Nephron (organoid): Measurements from ENCODE around the gene PLA2G2A.
"Not testable (repeated sequence)": the region's sequence is repeated elsewhere in the genome, so short reads cannot be mapped to it uniquely, and the experiment has no call there.

Experiments
- H3K27ac Mint-ChIP-seq, 3 experiments: 2 replicates each; pipeline ENCODE4 v1.8.0; 2020; ENCODE audit warnings: mixed read lengths in 3 of 3, mild to moderate bottlenecking in 2 of 3, moderate library complexity in 1 of 3
- H3K27me3 Mint-ChIP-seq: 2 replicates; pipeline ENCODE4 v1.8.0; 2021; ENCODE audit warnings: low read depth, mild to moderate bottlenecking, moderate library complexity, mixed read lengths
- H3K36me3 Mint-ChIP-seq: 2 replicates; pipeline ENCODE4 v1.8.0; 2020; ENCODE audit warnings: low read depth, mixed read lengths
- H3K4me1 Mint-ChIP-seq: 2 replicates; pipeline ENCODE4 v1.8.0; 2020; ENCODE audit warnings: mixed read lengths
- H3K4me3 Mint-ChIP-seq, 3 experiments: 2 replicates each; pipeline ENCODE4 v1.8.0; 2020; ENCODE audit warnings: mild to moderate bottlenecking in 3 of 3, mixed read lengths in 3 of 3, moderate library complexity in 2 of 3
- H3K9me3 Mint-ChIP-seq: 2 replicates; pipeline ENCODE4 v1.8.0; 2020; ENCODE audit warnings: mixed read lengths
- TF ChIP-seq, protein P1 (sequence below), 3 experiments: fragments of 200-600 bp; sonication (generic); IDR thresholded peaks; one replicate each; pipeline ENCODE4 v1.5.0; 2021; ENCODE audit warnings: antibody characterized with exemption in 3 of 3; ENCODE audit not compliant: unreplicated experiment in 3 of 3

The PLA2G2A gene

DNA sequence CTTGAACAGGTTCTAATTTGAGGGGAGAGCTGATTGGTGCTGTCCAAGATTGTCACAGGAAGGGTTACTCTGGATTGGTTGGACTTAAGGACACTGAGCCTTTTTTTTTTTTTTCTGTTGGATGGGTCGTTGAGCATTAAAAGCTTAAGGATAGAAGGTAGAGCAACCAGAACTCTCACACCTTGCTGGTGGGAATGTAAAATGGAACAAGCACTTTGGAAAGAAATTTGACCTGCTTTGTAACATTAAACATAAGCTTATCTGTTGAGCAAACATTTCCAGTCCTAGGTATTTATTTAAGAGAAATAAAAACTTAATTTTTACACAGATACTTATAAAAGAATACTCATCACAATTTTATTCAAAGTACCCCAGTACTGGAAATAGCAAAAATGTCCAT, 29.8 kb upstream of the PLA2G2A start:
- no peak overlapping the region for H3K27ac Mint-ChIP-seq
- TF ChIP-seq, protein P1, sequence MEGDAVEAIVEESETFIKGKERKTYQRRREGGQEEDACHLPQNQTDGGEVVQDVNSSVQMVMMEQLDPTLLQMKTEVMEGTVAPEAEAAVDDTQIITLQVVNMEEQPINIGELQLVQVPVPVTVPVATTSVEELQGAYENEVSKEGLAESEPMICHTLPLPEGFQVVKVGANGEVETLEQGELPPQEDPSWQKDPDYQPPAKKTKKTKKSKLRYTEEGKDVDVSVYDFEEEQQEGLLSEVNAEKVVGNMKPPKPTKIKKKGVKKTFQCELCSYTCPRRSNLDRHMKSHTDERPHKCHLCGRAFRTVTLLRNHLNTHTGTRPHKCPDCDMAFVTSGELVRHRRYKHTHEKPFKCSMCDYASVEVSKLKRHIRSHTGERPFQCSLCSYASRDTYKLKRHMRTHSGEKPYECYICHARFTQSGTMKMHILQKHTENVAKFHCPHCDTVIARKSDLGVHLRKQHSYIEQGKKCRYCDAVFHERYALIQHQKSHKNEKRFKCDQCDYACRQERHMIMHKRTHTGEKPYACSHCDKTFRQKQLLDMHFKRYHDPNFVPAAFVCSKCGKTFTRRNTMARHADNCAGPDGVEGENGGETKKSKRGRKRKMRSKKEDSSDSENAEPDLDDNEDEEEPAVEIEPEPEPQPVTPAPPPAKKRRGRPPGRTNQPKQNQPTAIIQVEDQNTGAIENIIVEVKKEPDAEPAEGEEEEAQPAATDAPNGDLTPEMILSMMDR (IDR thresholded peaks at IDR 0.05; ENCODE audit: unreplicated experiment in 3 of 3): no peak
- H3K4me1 Mint-ChIP-seq: no peaks in the 10 kb centered on the region
- no peak overlapping the region for H3K4me3 Mint-ChIP-seq
- H3K36me3 Mint-ChIP-seq: no peaks in the 10 kb centered on the region
- H3K9me3 Mint-ChIP-seq: peaks cover 15% of the 10 kb centered on the region
- H3K27me3 Mint-ChIP-seq: peaks cover 13% of the 10 kb centered on the region

DNA sequence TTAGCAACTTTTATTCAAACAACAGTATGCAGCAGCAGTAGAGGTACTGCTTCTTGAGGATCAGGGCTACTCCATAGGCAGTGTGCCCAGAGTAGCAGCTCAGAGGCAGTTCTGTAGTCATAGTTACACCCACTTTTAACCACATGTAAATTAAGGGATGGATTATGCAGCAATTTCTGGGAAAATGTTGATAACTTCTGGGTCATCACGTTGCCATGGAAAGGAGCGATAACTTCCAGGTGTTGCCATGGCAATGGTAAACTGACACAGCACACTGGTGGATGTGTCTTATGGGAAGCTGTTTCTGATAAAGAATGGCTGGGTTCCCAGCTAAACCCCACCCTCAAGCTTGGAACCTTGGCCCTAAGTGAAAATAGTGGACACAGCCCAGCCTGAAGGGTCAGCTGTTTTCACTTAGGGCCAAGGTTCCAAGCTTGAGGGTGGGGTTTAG, 29.0 kb upstream of the PLA2G2A start:
- Mint-ChIP-seq H3K27ac (no peak overlapping the region), H3K4me3 (no peak overlapping the region), H3K27me3 (peaks cover 13% of the 10 kb centered on the region), H3K36me3 (no peaks in the 10 kb centered on the region), H3K4me1 (no peaks in the 10 kb centered on the region), H3K9me3 (peaks cover 18% of the 10 kb centered on the region)
- TF ChIP-seq, protein P1 (IDR thresholded peaks at IDR 0.05; ENCODE audit: unreplicated experiment in 3 of 3): no peak

DNA sequence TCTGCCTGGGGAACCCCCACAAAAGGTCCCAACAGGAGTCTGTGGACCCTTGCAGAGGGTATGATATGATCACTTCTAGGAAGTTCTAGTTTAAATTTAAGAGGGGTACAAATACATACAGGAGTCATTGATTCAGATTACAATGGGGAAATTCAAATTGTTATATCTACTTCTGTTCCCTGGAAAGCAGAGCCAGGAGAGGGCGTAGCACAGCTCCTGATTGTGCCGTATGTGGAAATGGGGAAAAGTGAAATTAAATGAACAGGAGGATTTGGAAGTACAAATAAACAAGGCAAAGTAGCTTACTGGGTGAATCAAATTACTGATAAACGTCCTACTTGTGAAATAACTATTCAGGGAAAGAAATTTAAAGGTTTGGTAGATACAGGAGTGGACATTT, 19.4 kb upstream of the PLA2G2A start:
- H3K9me3 Mint-ChIP-seq, H3K4me3 Mint-ChIP-seq, H3K36me3 Mint-ChIP-seq: not testable (repeated sequence)

DNA sequence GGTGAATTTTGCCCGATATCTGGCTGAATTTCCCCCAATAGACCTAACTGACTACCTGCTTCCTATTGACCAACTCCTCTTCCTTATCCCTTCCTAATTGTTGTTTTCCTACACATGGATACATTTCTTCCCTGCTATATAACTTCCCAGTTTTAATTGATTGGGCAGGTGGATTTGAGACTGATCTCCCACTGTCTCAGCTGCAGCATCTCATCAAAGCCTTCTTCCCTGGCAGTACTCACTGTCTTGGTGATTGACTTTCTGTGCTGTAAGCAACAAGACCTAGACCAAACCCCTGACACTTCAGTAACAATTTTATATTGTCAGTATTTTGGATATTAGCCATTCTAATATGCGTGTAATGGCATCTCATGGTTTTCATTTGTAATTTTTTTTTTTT, 11.3 kb upstream of the PLA2G2A start:
- Mint-ChIP-seq H3K27ac (no peak overlapping the region), H3K9me3 (no peaks in the 10 kb centered on the region), H3K36me3 (no peaks in the 10 kb centered on the region), H3K27me3 (peaks cover 29% of the 10 kb centered on the region), H3K4me3 (no peak overlapping the region), H3K4me1 (no peaks in the 10 kb centered on the region)
- TF ChIP-seq, protein P1 (IDR thresholded peaks at IDR 0.05; ENCODE audit: unreplicated experiment in 3 of 3): no peak

More for the DNA sequence above, 19.4 kb upstream of the PLA2G2A start:
- not testable (repeated sequence) for H3K27ac Mint-ChIP-seq, H3K4me1 Mint-ChIP-seq
- peaks cover 15% of the 10 kb centered on the region for H3K27me3 Mint-ChIP-seq

DNA sequence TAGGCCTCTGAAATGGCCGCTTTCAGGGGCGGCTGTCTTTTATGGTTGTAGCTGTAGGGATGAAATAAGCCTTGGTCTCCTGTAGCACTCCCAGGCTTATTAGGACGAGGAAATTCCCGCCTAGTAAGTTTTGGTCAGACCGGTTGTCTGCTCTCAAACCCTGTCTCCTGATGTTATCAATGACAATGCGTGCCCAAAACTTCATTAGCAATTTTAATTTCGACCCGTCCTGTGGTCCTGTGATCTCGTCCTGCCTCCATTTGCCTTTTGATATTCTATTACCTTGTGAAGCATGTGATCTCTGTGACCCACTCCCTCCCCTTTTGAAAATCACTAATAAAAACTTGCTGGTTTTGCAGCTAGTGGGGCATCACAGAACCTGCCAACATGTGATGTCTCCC, 10.8 kb upstream of the PLA2G2A start:
- H3K36me3 Mint-ChIP-seq, H3K27ac Mint-ChIP-seq, H3K4me3 Mint-ChIP-seq, H3K4me1 Mint-ChIP-seq, H3K9me3 Mint-ChIP-seq: not testable (repeated sequence)
- H3K27me3 Mint-ChIP-seq: peaks cover 29% of the 10 kb centered on the region

DNA sequence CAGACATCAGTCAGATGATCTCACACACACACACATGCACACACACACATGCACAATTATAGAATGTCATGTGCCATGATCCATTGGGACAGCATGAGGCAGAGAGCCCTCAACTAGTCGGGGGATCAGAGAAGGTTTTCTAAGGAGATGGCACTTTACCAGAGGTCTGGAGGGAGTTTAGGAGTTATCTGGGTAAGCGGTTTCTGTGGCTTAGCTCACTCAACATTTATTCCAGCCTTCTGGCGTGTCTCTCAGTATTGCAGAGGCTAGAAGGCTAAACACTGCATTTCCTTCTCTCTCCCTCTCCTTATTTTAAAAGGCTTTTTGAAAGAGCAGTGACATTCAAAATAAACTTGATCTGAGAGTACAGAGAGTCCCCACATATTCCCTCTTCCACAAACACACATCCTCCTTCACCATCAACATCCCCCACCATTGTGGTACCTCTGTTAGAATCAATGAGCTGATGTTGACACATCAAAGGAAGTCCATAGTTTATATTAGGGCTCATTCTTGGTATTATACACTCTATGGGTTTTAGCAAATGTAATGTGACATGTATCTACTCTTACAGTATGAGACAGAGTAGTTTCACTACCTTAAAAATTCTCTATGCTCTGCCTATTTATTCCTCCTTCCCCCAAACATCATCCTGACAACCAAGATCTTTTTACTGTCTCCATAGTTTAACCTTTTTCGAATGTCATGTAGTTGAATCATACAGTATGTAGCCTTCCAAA, 9.0 kb upstream of the PLA2G2A start:
- H3K27me3 Mint-ChIP-seq: peaks cover 29% of the 10 kb centered on the region
- TF ChIP-seq, protein P1 (IDR thresholded peaks at IDR 0.05; ENCODE audit: unreplicated experiment in 3 of 3): no peak
- H3K4me3 Mint-ChIP-seq: no peak overlapping the region
- H3K36me3 Mint-ChIP-seq: no peaks in the 10 kb centered on the region
- H3K4me1 Mint-ChIP-seq: no peaks in the 10 kb centered on the region
- no peak overlapping the region for H3K27ac Mint-ChIP-seq
- no peaks in the 10 kb centered on the region for H3K9me3 Mint-ChIP-seq

DNA sequence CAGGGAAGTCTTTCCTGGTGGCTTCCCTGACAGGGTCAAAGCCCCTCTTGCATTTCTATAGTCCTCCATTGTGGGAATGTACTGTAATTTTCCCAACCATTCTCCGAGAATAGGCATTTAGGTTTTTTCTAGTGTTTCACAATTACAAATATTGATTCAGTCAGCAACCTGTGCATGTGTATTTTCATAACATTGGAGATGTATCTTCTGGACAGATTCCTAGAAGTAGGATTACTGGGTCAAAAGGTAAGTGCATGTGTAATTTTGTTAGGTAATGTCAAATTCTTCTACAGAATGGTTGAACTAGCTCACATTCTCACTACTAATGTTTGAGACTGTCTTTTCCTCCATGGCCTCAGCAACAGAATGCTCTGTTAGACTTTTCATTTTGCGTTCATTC, 8.3 kb upstream of the PLA2G2A start:
- Mint-ChIP-seq H3K27me3 (peaks cover 28% of the 10 kb centered on the region), H3K9me3 (no peaks in the 10 kb centered on the region), H3K36me3 (no peaks in the 10 kb centered on the region), H3K4me3 (no peak overlapping the region), H3K4me1 (no peaks in the 10 kb centered on the region), H3K27ac (no peak overlapping the region)
- TF ChIP-seq, protein P1 (IDR thresholded peaks at IDR 0.05; ENCODE audit: unreplicated experiment in 3 of 3): no peak

DNA sequence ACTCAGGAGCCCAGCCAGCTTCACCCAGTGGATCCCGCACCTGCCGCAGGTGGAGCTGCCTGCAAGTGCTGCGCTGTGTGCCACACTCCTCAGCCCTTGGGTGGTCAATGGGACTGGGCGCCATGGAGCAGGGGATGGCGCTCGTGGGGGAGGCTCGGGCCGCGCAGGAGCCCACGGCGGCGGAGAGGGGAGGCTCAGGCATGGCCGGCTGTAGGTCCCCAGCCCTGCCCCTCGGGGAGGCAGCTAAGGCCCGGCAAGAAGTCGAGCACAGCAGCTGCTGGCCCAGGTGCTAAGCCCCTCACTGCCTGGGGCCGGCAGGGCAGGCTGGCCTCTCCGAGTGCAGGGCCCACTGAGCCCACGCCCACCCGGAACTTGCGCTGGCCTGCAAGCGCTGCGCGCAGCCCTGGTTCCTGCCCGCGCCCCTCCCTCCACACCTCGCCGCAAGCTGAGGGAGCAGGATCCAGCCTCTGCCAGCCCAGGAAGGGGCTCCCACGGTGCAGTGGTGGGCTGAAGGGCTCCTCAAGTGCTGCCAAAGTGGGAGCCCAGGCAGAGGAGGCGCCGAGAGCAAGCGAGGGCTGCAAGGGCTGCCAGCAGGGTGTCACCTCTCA, 5.1 kb upstream of the PLA2G2A start:
- not testable (repeated sequence) for H3K36me3 Mint-ChIP-seq, H3K9me3 Mint-ChIP-seq, H3K4me1 Mint-ChIP-seq, H3K4me3 Mint-ChIP-seq, H3K27ac Mint-ChIP-seq
- peaks cover 18% of the 10 kb centered on the region for H3K27me3 Mint-ChIP-seq
